Keratinocyte (primary cell): ENCODE measurements around the gene TPRG1L. TPM values are rescaled to one million over a fixed set of nuclear protein-coding genes. Genes with fewer than 3 reads are reported as not detected.
"Not testable (repeated sequence)": the region's sequence is repeated elsewhere in the genome, so short reads cannot be mapped to it uniquely, and the experiment has no call there.

Experiments
- DNase-seq: peaks from one replicate; pipeline ENCODE4 v3.0.0-alpha.2; 2011; ENCODE audit warnings: low read depth, missing footprints, low spot score
- FAIRE-seq: peaks from 2 replicates; lab custom pipeline; 2011; peaks lifted over from hg19 to GRCh38; lab: Jason Lieb, UNC
- H2AFZ ChIP-seq: 2 replicates; pipeline ENCODE4 v1.6.0; 2012; ENCODE audit warnings: low read length, control low read depth, inconsistent platforms; ENCODE audit not compliant: control insufficient read depth
- H3K27ac ChIP-seq: 2 replicates; pipeline ENCODE4 v1.5.1; 2011; ENCODE audit warnings: low read length; ENCODE audit not compliant: control insufficient read depth, insufficient read depth
- H3K27me3 ChIP-seq: 3 replicates; pipeline ENCODE4 v1.6.0; 2011; ENCODE audit warnings: low read length; ENCODE audit not compliant: control insufficient read depth, insufficient read depth; ENCODE audit errors: extremely low read depth
- H3K36me3 ChIP-seq, 2 experiments: 2 replicates in 1 of 2; 3 replicates in 1 of 2; pipeline ENCODE4 v1.5.1; 2011; ENCODE audit warnings: low read length in 2 of 2, mild to moderate bottlenecking in 1 of 2; ENCODE audit not compliant: control insufficient read depth in 2 of 2, insufficient read depth in 2 of 2; ENCODE audit errors: extremely low read depth in 1 of 2
- H3K4me1 ChIP-seq: 3 replicates; pipeline ENCODE4 v1.5.1; 2011; ENCODE audit warnings: low read length; ENCODE audit not compliant: control insufficient read depth, insufficient read depth; ENCODE audit errors: extremely low read depth
- H3K4me2 ChIP-seq: 3 replicates; pipeline ENCODE4 v1.6.0; 2011; ENCODE audit warnings: low read depth, low read length; ENCODE audit not compliant: control insufficient read depth, insufficient read depth; ENCODE audit errors: extremely low read depth
- H3K4me3 ChIP-seq, 3 experiments: fragments of 200-600 bp in 1 of 3; sonication (generic) in 1 of 3; 2 replicates in 2 of 3; 3 replicates in 1 of 3; pipeline ENCODE4 v1.5.1; 2011 to 2016; ENCODE audit warnings: low read length in 3 of 3, mild to moderate bottlenecking in 3 of 3, control low read depth in 2 of 3, inconsistent platforms in 1 of 3, low read depth in 1 of 3, mixed read lengths in 1 of 3, mixed run types in 1 of 3, moderate library complexity in 1 of 3; ENCODE audit not compliant: control insufficient read depth in 2 of 3, insufficient read depth in 2 of 3; ENCODE audit errors: extremely low read depth in 1 of 3
- H3K79me2 ChIP-seq: 2 replicates; pipeline ENCODE4 v1.6.0; 2012; ENCODE audit warnings: low read length; ENCODE audit not compliant: control insufficient read depth, insufficient read depth
- H3K9ac ChIP-seq: 3 replicates; pipeline ENCODE4 v1.6.0; 2011; ENCODE audit warnings: low read length; ENCODE audit not compliant: control insufficient read depth, insufficient read depth; ENCODE audit errors: extremely low read depth
- H3K9me1 ChIP-seq: 3 replicates; pipeline ENCODE4 v1.6.0; 2011; ENCODE audit warnings: low read length; ENCODE audit not compliant: control insufficient read depth, insufficient read depth; ENCODE audit errors: extremely low read depth
- H3K9me3 ChIP-seq: 2 replicates; pipeline ENCODE4 v1.5.1; 2012; ENCODE audit warnings: low read depth, low read length; ENCODE audit not compliant: control insufficient read depth
- H4K20me1 ChIP-seq: 3 replicates; pipeline ENCODE4 v1.6.0; 2011; ENCODE audit warnings: low read length; ENCODE audit not compliant: control insufficient read depth, insufficient read depth; ENCODE audit errors: extremely low read depth
- EZH2 ChIP-seq: IDR thresholded peaks from one replicate; pipeline ENCODE4 v1.6.1; 2012; ENCODE audit warnings: inconsistent platforms, mild to moderate bottlenecking, low read length, moderate library complexity
- dilution Hi-C: fragments of 300-500 bp; cut with MboI; formaldehyde crosslinking; loops from one replicate; pipeline ENCODE4 v1.7.0; 2020; ENCODE audit warnings: low sequenced_read_pairs; ENCODE audit not compliant: extremely low pct_ligation_motif_present
- polyA plus RNA-seq, 5 experiments: library from polyadenylated mRNA; depleted of rRNA in 3 of 5; stranded (reverse) in 3 of 5; stranded (forward) in 1 of 5; unstranded in 1 of 5; fragments of >200 nt; gene quantifications; 1 replicate in 1 of 5; 2 replicates in 3 of 5; 3 replicates in 1 of 5; pipeline versions ENCODE4 v1.2.1 to v1.2.3, GENCODE V29; 2011 to 2012; ENCODE audit warnings: missing spikeins in 2 of 5, low read depth in 1 of 5, low replicate concordance in 1 of 5
- TF ChIP-seq, protein P1 (sequence below), 3 experiments: IDR thresholded peaks in 1 of 3; conservative IDR thresholded peaks in 1 of 3; optimal IDR thresholded peaks in 1 of 3; 2 replicates in 2 of 3; 3 replicates in 1 of 3; pipeline versions ENCODE3 to v1.5.1; 2011; ENCODE audit warnings: low read length in 3 of 3, mild to moderate bottlenecking in 3 of 3, moderate library complexity in 2 of 3, control low read depth in 1 of 3, inconsistent platforms in 1 of 3; ENCODE audit not compliant: insufficient read depth in 2 of 3; ENCODE audit errors: extremely low read depth in 1 of 3

The TPRG1L gene
- polyA plus RNA-seq, 1 donor (not counting 4 experiments of a cell fraction or from before 2014, with no cell fraction given): 57.4 TPM

DNA sequence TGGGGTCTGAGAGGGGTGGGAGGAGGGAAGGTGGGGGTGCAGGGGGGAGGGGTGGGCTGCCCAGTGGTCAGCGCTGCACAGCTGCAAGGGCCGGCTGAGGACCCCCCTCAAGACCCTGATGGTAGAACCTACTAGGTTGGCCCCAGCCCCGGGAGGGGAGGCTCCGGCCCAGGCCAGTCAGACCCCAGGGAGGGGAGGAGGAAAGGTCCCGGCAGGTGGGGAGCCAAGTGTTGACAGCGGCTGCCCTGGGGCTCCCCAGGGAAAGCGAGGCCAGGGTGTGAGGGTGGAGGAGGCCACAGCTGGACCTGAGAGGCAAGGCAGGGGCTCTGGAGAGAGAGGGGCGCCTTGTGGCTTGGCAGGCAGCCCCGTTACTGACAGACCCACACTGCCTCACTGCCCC lies 44.6 kb upstream of the TPRG1L start:
- DNase-seq: no peak
- H3K9me1 ChIP-seq: no peaks in the 10 kb centered on the region
- no peak overlapping the region for H2AFZ ChIP-seq
- no peak overlapping the region for H3K4me2 ChIP-seq
- H3K9ac ChIP-seq: no peak overlapping the region
- no peaks in the 10 kb centered on the region for H4K20me1 ChIP-seq
- TF ChIP-seq EZH2: no peak
- TF ChIP-seq, protein P1, sequence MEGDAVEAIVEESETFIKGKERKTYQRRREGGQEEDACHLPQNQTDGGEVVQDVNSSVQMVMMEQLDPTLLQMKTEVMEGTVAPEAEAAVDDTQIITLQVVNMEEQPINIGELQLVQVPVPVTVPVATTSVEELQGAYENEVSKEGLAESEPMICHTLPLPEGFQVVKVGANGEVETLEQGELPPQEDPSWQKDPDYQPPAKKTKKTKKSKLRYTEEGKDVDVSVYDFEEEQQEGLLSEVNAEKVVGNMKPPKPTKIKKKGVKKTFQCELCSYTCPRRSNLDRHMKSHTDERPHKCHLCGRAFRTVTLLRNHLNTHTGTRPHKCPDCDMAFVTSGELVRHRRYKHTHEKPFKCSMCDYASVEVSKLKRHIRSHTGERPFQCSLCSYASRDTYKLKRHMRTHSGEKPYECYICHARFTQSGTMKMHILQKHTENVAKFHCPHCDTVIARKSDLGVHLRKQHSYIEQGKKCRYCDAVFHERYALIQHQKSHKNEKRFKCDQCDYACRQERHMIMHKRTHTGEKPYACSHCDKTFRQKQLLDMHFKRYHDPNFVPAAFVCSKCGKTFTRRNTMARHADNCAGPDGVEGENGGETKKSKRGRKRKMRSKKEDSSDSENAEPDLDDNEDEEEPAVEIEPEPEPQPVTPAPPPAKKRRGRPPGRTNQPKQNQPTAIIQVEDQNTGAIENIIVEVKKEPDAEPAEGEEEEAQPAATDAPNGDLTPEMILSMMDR (optimal IDR thresholded peaks at IDR 0.05 in 1 of 3, IDR thresholded peaks at IDR 0.05 in 1 of 3, conservative IDR thresholded peaks at IDR 0.05 in 1 of 3; ENCODE audit: extremely low read depth in 1 of 3, insufficient read depth in 2 of 3, low read length in 3 of 3): no peak
- H3K36me3 ChIP-seq: no peaks in the 10 kb centered on the region
- H3K4me1 ChIP-seq: no peaks in the 10 kb centered on the region
- H3K27ac ChIP-seq: no peak overlapping the region
- H3K9me3 ChIP-seq: peaks cover 4% of the 10 kb centered on the region
- dilution Hi-C loops: no loop called here
- H3K27me3 ChIP-seq: no peaks in the 10 kb centered on the region
- H3K79me2 ChIP-seq: no peaks in the 10 kb centered on the region
- no peak overlapping the region for H3K4me3 ChIP-seq
- no peak for FAIRE-seq

DNA sequence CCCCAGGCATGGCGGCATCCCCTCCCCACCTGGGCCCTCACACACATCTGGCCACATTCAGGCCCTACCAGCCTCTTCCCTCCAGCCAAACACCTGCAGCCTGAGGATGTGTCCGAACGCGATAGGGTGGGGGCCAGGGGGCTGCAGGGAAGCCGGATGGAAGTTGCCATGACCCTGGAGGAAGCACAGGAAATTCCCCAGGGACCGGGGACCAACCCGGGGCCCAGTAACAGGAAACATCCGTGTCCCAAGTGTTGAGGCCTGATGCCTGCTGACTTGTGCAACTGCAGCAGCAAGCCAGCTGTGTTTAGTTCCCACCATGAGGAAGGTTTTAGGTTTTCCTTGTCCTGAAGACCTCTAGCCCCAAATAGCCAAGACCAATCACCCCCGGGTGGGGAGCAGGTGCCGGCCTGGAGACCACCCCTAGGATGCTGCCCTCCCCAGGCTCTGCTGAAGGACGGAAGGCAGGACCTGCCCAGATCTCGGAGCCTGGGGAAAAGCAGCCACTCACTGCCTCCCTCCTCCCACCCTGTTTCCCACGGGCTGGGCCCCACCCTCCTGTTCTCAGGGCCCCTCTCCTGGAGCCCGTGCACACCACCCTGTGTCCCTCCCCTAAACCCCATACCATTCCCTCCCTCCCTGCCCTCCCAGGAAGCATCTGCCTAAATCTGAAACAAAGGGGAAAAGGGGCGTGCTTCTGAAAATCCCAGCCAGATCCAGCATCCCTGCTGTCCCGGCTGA lies 43.3 kb upstream of the TPRG1L start:
- dilution Hi-C loops: no loop called here
- DNase-seq (no peak), FAIRE-seq (no peak)
- Histone ChIP-seq H3K36me3 (no peaks in the 10 kb centered on the region), H3K9me3 (peaks cover 6% of the 10 kb centered on the region), H3K9ac (no peak overlapping the region), H3K4me3 (no peak overlapping the region), H4K20me1 (no peaks in the 10 kb centered on the region), H3K4me2 (no peak overlapping the region), H3K4me1 (no peaks in the 10 kb centered on the region), H3K27ac (no peak overlapping the region), H2AFZ (no peak overlapping the region), H3K27me3 (no peaks in the 10 kb centered on the region), H3K79me2 (no peaks in the 10 kb centered on the region), H3K9me1 (no peaks in the 10 kb centered on the region)
- TF ChIP-seq EZH2: no peak
- TF ChIP-seq, protein P1 (optimal IDR thresholded peaks at IDR 0.05 in 1 of 3, IDR thresholded peaks at IDR 0.05 in 1 of 3, conservative IDR thresholded peaks at IDR 0.05 in 1 of 3; ENCODE audit: extremely low read depth in 1 of 3, insufficient read depth in 2 of 3, low read length in 3 of 3): no peak

DNA sequence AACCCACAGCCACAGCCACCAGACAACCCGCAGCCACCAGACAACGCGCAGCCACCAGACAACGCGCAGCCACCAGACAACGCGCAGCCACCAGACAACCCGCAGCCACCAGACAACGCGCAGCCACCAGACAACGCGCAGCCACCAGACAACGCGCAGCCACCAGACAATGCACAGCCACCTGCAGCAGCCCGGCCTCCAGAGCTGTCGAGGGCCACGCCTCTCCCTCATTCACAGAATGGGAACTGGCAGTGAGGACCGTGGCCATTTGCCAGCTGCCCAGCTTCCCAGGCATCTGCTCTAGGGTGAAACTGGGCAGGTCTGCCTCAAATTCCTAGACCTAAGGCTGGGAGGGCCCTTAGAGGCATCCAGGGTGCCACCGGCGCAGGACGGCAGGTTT lies 41.1 kb upstream of the TPRG1L start:
- not testable (repeated sequence) for H4K20me1 ChIP-seq, FAIRE-seq

More for the DNA sequence above, 41.1 kb upstream of the TPRG1L start:
- DNase-seq, H3K4me2 ChIP-seq, H3K4me1 ChIP-seq, H3K9ac ChIP-seq, H3K36me3 ChIP-seq, H3K79me2 ChIP-seq, H3K9me1 ChIP-seq, H3K4me3 ChIP-seq, H3K9me3 ChIP-seq, dilution Hi-C loops, H2AFZ ChIP-seq, H3K27ac ChIP-seq, H3K27me3 ChIP-seq: not testable (repeated sequence)
